Activated CD4-positive, alpha-beta T cell treated with anti-CD3 and anti-CD28 coated beads, Interleukin-2, amount 50 U/mL, for 4 hours (primary cell): ENCODE results near the gene PRKCE.
"Not testable (repeated sequence)": the region's sequence is repeated elsewhere in the genome, so short reads cannot be mapped to it uniquely, and the experiment has no call there.

ENCODE experiments used
- DNase-seq, 2 experiments: peaks; one replicate each; pipeline ENCODE4 v3.0.0-alpha.2; 2020

PRKCE gene

DNA sequence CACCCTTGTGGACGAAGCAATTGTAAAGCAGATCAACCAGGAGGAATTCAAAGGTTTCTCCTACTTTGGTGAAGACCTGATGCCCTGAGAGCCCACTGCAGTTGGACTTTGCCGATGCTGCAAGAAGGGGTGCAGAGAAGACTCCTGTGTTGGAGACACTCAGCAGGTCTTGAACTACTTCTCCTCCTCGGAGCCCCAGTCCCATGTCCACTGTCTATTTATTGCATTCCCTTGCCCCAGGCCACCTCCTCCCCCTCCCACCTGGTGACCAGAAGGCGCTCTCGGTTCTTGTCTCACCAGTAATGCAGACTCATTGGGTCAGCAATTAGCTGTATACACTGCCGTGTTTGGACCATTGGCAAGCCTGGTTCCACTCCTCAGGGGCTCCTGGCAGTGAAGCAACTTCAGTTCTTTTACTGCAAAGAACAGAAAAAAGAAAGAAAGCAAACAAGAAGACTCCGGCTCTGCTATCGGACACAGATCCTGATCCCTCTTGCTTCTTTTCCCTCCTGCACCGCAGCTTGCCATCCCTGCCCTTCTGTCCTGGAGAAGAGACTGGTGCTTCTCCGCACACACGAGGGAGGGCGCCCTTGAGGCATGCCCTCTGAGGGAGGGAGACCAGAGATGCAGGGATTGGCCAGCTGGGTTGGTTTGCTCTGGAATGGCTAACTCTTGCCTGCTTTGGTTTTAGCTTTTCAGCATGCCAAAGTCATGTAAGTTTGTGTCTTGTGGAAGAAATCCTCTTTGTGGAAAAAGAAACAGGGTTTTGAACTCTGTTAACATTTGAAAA, 533.5 kb downstream of the PRKCE start:
- no peak for DNase-seq

- no peak for DNase-seq
Measured at GRCh38 chr2:46187112-46187618, 535.7 kb downstream of the PRKCE start.

DNA sequence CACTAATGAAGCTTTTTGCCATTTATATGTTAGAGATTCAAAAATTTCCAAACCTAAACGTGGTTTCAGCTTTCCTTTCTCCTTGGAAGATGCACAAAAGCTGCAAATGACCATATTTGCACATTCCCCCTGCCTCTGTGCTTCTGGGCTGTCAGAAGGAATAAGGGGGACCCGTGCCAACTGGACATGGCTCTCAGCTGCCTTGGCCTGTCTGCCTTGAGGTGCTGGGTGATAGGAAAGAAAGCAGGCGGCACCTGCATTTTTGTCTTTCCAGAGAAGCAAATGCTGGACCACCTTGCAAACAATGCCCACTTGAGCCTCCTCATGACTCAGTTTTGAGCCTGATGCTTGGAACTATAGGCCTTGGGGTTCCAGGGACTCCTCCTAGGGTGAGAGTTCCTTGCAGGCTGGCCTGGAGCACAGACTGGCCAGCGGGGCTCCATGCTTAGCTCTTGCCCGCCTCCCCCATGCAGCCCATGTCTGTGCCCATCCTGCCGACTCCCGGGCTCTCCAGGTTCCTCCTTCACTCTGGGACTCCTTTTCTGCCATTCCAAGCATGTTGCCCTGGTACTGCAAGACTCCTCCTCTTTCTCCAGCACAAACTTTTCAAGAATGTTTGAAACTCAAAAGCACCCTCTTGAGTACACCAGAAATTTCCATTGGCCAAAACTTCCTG, 536.7 kb downstream of the PRKCE start:
- DNase-seq = no peak

GRCh38 chr2:46193356-46193755, 541.9 kb downstream of the PRKCE start:
- DNase-seq = no peak

DNA sequence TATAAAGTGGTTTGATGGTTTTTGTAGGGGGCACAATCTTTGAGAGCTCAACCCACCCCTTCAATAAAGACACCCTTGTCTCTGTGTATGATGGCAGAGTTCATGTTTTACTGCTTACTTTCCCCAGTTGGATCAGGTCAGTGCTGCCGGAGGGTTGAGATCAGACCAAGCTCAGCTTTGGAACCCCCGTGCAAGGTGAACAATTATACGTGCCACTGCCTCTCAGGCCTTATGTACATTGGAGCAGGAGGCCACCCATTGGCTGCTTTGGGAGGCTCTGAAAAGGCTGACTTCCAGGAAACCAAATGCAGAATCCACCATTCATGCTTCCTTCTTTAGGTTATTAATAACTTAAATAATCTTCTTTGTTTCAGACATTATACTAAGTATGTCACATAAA, 542.4 kb downstream of the PRKCE start:
- no peak for DNase-seq

GRCh38 chr2:46194856-46195255, 543.4 kb downstream of the PRKCE start:
- no peak for DNase-seq

DNA sequence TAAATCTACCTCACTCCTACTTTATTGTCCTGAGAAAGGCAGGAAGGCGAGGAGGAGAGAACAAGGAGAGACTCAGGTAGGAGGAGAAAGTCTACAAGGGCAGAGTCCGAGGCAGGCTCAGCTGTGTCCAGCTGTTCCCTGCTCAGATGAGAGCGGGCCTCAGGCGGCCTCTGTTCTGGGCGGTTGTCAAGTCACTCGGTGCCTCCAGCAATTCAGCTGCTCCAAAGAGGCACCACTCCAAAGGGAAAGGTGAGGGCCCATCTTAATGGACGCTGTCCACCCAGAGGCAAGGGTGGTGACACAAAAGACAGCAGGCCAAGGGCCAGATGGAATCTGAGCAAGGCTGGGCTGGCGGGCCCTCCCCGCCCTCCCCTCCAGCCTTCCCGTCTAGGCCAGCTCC, 544.3 kb downstream of the PRKCE start:
- DNase-seq = no peak

DNA sequence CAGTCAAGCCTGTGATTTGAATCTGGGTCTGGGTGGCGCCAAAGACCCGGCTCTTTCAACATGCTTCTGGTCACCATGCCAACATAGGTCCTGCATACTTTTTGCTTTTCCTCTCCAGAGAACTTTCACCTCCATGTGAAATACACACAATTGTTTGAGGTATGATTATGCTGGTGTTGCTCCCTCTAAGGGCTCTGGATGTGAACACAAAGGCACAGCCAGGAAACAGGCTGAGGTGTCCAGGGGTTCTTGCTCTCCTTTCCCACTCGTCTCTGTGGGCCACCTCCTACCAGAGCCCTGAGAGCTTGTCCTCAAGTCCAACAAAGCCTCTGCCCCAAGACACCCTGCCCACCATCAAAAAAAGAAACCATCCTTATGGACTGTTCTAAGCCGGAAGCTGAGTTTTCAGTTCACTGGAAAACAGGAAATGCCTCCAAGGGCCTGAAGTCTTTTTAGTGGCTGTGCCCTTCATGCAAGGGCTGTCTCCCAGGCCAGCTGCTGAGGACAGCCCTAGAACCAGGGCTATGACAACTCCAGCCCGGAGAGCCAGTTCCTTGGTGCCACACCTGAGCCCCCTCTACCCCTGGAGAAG, 545.5 kb downstream of the PRKCE start:
- DNase-seq = no peak

DNA sequence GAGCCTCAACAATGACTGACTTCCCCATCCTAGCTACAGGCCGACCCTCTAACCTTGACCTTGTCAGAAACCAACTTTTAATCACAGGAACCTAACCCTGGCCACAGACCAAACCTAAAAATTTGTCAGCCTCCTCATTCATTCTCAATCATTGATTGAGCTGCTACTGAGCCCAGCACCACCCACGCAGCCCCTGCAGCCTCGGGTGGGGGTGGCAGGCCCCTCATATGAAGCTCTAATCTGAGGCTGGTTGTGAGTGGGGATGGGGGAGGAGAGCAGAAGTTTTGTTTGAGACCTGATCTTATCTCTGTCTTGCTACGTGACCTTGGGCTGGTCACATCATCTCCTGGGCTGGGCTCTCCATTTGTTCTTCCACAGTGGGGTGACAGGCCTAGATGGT, 546.2 kb downstream of the PRKCE start:
- DNase-seq = no peak

DNA sequence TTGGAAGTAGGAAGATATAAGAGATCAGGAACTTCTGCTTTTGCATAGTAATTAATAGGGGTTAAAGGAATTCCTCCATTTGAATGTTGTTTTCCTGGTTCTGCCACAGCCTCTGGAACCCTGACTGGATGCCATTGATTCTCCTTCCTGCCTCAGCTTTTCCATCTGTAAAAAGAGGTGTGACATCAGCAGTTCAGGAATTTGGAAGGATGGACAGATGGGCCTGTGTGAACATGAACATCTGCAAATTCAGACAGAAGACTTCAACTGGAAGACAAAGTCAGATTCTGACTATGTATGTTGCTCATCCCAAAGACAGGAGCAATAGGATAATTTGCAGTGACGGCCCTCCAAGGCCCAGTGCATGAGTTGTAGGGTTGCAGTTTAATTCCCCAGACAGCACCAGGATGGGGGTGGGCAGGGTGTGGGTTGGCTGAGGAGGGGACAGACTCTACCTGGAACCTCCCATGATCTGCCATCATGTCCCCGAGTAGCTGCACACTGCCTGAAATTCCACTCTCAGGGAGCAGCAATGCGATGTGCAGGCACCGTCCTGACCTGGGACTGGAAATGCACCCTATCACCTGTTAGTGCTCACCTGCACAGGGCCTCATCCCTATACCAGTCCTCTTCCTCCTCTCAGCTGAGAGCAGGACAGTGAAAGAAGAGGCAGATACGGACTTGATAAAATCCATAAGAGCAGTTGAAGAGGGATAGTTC, 546.8 kb downstream of the PRKCE start:
- no peak for DNase-seq

- DNase-seq = no peak
Measured at GRCh38 chr2:46198966-46199365, 547.5 kb downstream of the PRKCE start.

- DNase-seq = no peak
Measured at GRCh38 chr2:46200100-46200690, 548.7 kb downstream of the PRKCE start.

GRCh38 chr2:46200861-46201605, 549.6 kb downstream of the PRKCE start:
- DNase-seq = no peak

DNA sequence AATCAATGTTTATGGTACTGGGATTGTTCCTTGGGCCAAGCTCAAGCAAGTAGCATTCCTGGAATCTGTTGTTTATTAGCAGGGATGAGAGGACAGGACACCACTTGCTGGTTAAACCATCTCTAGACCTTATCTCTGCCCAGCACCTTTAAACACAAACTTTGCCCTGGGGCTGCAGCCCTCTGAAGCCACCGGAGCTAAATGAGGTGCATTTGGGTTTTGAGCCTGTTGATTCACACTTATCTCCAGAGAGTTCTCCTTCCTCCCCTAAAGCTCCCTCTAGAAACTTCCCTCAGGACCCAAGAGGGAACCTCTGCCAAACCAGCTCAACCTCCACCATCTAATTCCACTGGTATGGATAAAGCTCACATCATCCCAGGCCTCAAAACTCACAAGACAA, 551.0 kb downstream of the PRKCE start:
- DNase-seq = no peak

- no peak for DNase-seq
Measured at GRCh38 chr2:46202987-46203386, 551.5 kb downstream of the PRKCE start.

DNA sequence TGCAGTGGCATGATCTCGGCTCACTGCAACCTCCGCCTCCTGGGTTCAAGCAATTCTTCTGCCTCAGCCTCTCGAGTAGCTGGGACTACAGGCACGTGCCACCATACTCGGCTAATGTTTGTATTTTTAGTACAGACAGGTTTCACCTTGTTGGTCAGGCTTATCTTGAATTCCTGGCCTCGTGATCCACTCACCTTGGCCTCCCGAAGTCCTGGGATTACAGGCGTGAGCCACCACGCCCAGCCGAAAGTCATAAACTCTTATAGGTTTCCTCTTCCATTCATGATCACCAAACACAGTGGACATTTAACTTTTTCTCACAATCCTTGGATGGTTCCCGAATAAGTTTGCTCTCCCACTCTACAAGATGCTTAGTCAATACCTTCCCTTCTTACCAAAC, 552.2 kb downstream of the PRKCE start:
- not testable (repeated sequence) for DNase-seq

- no peak for DNase-seq
Measured at GRCh38 chr2:46207591-46207990, 556.1 kb downstream of the PRKCE start.

- no peak for DNase-seq
Measured at GRCh38 chr2:46208766-46209165, 557.3 kb downstream of the PRKCE start.

DNA sequence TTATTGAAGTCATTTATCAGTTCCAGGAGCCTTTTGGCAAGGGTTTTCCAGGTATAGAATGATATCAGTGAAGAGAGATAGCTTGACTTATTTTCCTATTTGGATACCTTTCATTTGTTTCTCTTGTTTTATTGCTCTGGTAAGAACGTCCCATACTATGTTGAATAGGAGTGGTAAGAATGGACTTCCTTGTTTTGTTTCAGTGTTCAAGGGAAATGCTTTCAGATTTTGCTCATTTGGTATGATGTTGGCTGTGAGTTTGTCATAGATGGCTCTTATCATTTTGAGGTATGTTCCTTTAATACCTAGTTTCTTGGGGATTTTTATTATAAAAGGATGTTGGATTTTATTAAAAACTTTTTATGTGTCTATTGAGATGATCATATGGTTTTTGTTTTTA, 558.6 kb downstream of the PRKCE start:
- DNase-seq = no peak

GRCh38 chr2:46211461-46211860, 560.0 kb downstream of the PRKCE start:
- DNase-seq = no peak

DNA sequence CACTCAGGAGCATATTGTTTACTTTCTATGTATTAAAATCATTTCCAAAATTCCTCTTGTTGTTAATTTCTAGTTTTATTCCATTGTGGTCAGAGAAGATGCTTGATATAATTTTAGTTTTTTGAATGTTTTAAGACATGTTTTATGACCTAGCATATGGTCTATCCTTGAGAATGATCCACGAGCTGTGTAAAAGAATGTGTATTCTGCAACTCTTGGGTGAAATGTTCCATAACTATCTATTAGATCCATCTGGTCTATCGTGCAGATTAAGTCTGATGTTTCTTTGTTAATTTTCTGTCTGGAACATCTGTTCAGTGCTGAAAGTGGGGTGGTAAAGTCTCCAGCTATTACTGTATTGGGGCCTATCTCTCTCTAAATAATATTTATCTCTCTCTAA, 562.4 kb downstream of the PRKCE start:
- no peak for DNase-seq

DNA sequence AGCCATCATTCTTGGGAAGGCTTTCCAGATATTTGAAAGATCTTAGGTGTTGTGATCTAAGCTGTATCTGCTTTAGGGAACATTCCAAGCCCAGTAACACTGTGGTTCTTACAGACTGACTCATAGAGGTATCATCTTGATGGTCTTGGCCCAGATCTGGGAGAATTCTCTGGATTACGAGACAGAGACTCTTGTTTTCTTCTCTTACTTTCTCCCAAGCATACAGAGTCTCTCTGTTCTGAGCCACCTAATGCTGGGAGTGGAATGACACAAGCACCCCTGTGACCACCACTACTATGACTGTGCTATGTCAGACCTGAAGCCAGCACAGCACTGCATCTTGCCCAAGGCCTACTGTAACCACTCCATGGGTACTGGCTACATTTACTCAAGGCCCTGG, 564.7 kb downstream of the PRKCE start:
- no peak for DNase-seq
